HG03139 (cell line): ENCODE data around the gene CALR.
A peak's percentile ranks its signal among the peaks of the same experiment; 100 is the strongest.
"Not testable (repeated sequence)": the region's sequence is repeated elsewhere in the genome, so short reads cannot be mapped to it uniquely, and the experiment has no call there.

Experiments
- ATAC-seq: cut with Tn5 transposase; IDR thresholded peaks from one replicate; pipeline ENCODE4 v1.9.1; 2021; ENCODE audit not compliant: unreplicated experiment

CALR gene

DNA sequence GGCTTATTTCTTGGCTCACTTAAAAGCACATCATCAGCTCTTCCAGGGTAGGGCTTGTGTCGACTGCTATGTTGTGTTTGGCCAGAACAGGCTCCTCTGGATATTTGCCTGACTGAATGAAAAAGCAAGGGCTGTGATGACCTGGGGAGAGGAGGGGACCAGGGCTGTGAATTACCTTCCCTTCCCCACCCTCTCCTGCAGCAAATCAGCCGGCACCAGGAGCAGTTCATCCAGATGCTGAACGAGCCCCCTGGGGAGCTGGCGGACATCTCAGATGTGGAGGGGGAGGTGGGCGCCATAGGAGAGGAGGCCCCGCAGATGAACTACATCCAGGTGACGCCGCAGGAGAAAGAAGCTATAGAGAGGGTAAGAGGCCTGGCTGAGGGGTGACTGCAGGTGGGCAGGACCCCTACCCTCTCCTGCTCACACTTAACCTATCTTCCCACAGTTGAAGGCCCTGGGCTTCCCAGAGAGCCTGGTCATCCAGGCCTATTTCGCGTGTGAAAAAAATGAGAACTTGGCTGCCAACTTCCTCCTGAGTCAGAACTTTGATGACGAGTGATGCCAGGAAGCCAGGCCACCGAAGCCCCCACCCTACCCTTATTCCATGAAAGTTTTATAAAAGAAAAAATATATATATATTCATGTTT lies 14.2 kb downstream of the CALR start:
- ATAC-seq, result no peak

DNA sequence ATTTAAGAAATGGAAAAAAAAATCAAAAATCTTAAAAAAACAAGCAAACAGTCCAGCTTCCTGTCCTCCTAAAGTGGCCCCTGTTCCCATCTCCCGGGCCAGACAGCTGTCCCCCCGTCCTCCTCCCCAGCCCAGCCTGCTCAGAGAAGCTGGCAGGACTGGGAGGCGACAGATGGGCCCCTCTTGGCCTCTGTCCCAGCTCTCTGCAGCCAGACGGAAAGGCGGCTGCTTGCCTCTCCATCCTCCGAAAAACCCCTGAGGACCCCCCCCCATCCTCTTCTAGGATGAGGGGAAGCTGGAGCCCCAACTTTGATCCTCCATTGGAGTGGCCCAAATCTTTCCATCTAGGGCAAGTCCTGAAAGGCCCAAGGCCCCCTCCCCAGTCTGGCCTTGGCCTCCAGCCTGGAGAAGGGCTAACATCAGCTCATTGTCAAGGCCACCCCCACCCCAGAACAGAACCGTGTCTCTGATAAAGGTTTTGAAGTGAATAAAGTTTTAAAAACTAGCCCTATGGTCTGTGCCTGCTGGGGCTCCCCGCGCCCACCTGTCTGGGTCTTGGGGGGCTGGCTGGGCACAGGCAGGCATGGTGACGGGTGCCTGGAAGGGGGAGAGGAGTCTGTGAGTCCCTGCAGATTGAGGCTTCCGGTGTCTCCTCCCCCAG lies 14.9 kb downstream of the CALR start:
- ATAC-seq, result no peak

- no peak for ATAC-seq
Observed at GRCh38 chr19:12953799-12954611, 15.6 kb downstream of the CALR start.

- ATAC-seq, result no peak
Observed at GRCh38 chr19:12954612-12954962, 16.2 kb downstream of the CALR start.

DNA sequence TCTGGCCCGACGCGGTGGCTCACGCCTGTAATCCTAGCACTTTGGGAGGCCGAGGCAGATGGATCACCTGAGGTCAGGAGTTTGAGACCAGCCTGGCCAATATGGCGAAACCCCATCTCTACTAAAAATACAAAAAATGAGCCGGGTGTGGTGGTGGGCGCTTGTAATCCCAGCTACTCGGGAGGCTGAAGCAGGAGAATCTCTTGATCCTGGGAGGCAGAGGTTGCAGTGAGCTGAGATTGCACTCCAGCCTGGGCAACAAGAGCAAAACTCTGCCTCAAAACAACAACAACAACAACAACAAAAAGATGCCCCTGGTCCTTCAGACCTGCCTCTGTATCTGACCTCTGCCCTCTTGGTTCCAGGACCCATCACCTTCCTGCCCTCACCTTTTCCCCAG lies 17.2 kb downstream of the CALR start:
- not testable (repeated sequence) for ATAC-seq

DNA sequence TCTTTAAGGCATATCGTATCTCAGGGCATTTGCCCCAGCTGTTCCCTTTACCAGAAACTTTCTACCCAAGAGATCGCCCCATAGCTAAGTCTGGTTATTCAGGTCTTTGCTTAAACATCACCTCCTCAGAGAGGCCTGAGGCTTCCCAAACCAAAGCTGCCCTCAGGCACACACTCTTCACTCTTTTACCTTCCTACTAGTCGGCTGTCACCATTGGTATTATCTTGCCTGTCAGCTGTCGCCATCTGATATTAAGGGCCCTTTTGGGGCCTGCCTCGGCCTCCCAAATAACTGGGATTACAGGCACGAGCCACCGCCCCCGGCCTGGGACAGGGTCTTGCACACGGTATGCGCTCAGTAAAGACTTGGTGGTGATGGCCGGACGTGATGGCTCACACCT lies 17.6 kb downstream of the CALR start:
- ATAC-seq, result no peak

DNA sequence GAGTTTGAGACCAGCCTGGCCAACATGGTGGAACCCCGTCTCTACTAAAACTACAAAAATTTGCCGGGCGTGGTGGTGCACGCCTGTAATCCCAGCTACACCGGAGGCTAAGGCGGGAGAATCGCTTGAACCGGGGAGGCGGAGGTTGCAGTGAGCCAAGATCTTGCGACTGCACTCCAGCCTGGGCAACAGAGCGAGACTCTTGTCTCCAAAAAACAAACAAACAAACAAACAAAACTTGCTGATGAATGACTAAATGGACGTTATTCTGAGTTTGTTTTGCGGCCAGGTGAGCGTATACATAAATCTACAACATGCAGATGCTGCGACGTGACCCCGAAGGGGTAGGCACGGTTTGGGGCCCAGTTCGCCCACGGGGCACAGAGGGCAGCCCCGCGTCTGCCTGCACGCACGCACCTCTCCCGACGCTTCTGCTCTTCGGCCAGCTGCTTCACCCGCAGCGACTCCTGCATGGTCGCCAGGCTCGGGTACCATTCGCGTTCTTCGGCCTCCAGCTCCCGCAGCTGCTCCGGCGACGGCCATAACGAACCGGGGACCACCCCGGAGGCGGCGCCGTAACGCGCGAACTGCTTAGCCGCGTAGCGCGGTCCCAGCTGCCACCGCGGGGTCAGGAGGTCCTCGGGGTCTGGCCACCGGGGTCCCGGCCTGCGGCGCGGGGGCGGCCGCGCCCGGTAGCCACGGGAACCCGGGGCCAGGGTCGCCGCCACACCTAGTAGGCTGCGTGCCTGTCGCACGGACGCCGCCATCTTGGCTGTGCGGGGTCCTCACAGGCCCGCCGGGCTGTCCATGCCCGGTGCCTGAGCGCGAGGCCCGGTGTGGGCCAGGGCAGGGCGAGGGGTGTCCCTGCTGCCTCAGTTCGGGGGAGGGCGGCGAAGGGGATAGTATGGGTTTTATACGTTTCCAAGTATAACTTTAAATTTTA lies 18.3 kb downstream of the CALR start, which contains the start of gene GADD45GIP1:
Gene GADD45GIP1 (minus strand): TSS at position 778 of the 943 bp plus-strand sequence. CDS start 11 bp downstream, at position 767.
- peak; percentile 75 for ATAC-seq

GRCh38 chr19:12957389-12957952 lies 19.1 kb downstream of the CALR start:
- not testable (repeated sequence) for ATAC-seq

- no peak for ATAC-seq
Observed at GRCh38 chr19:12959481-12959880, 21.1 kb downstream of the CALR start.

- no peak for ATAC-seq
Observed at GRCh38 chr19:12965017-12965811, 26.8 kb downstream of the CALR start.

GRCh38 chr19:12965812-12966135 lies 27.4 kb downstream of the CALR start:
- no peak for ATAC-seq

DNA sequence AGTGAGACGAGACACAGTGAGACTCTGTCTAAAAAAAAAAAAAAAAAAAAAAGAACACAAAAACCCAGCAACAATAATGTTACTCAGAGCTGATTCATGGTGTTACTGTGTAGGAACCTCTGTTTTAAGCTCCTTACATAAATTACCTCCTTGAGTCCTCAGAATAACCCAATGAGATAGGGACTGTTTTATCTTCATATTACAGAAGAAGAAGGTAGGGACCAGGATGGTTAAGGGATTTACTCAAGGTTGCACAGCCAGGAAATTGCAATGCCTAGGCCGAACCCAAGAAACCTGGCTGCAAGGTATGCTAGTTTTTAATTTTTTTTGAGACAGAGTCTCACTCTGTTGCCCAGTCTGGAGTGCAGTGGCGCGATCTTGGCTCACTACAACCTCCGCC lies 29.5 kb downstream of the CALR start:
- ATAC-seq, result no peak

DNA sequence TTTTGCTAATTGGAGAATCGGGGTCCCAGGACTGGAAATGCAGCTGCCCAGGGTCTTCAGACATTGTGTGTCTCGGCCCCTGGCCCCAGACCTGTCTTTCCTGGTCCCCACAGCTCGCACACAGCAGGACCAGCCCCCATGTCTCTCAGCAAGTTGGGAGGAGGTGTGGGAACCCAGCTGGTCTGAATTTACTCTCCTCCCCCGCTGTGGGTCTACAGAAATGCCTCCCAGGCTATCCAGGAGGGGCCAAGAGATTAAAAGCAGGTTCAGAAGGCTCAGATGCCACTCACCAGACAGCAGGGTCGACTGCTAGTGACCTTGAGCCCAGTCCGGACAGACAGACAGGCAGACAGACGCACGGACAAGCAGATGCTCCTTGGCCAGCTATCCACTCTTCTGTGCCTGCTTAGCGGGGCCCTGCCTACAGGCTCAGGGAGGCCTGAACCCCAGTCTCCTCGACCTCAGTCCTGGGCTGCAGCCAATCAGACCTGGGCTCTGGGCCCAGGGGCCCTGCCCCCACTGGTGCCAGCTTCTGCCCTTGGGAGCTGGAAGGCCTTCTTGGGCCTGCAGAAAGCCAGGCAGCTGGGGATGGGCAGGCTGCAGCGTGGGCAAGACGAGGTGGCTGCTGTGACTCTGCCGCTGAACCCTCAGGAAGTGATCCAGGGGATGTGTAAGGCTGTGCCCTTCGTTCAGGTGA lies 31.0 kb downstream of the CALR start, which contains the start of gene DAND5:
Gene DAND5 (plus strand): TSS at position 285 of the 697 bp plus-strand sequence. CDS start 85 bp downstream, at position 370.
- no peak for ATAC-seq

- no peak for ATAC-seq
Observed at GRCh38 chr19:12970070-12970820, 31.8 kb downstream of the CALR start.

GRCh38 chr19:12973236-12973635 lies 34.8 kb downstream of the CALR start:
- no peak for ATAC-seq

- ATAC-seq, result no peak
Observed at GRCh38 chr19:12974301-12975220, 36.2 kb downstream of the CALR start.

DNA sequence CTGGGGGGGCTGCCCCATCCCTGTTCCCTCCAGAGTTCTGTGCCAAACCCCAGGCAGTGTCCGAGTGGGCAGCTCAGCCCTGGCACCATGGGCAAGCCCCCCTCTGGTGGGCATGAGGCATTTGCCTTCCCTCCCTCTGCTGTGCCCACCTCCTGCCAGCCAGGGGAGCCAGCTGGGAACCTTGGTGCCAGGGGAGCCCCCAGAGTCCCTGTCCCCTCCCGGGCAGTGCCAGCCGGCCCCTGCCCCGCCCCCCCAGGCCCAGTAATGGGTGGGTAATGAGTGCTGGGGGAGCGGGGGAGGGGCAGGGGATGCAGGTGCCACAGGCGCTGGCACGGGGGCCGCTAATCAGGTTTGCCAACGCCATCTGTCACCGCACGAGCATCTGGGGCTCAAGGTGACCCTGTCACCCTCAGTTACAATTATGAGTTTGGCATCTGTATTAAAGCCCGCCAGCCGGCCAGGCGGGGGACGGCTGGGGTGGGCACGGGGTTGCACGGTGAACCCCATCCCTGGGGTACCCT lies 36.9 kb downstream of the CALR start:
- no peak for ATAC-seq
